ENCODE measurements around the gene UBASH3A. TPM values are rescaled to one million over a fixed set of nuclear protein-coding genes. Genes with fewer than 3 reads are reported as not detected.

UBASH3A gene
- total and polyA plus RNA-seq, 2 donors = 14.9 to 26.7 TPM

- no peaks in the 10 kb centered on the region for H3K27me3 ChIP-seq (ENCODE audit: control insufficient read depth in 2 of 2, insufficient read depth in 1 of 2, low read length in 1 of 2)
- WGBS = 95% methylated on average over 5 of the region's 5 CpGs
- no peaks in the 10 kb centered on the region for H3K36me3 ChIP-seq (ENCODE audit: control insufficient read depth in 2 of 2, insufficient read depth in 2 of 2, low read length in 1 of 2)
- no peak overlapping the region for H3K27ac ChIP-seq (ENCODE audit: low read depth in 1 of 2, low read length in 1 of 2)
- H3K4me3 ChIP-seq (ENCODE audit: low read length in 2 of 2) = no peak overlapping the region
- no peak for DNase-seq (ENCODE audit: low read depth in 6 of 9, low spot score in 9 of 9)
- no peaks in the 10 kb centered on the region for H3K9me3 ChIP-seq (ENCODE audit: control insufficient read depth in 2 of 2, insufficient read depth in 1 of 2, low read length in 1 of 2)
- peaks cover 26 to 68% of the 10 kb centered on the region in 2 donors for H3K4me1 ChIP-seq (ENCODE audit: control insufficient read depth in 2 of 2, insufficient read depth in 2 of 2, low read length in 2 of 2)
Observed at GRCh38 chr21:42391297-42391696, 12.4 kb upstream of the UBASH3A start.

- H3K27ac ChIP-seq (ENCODE audit: low read depth in 1 of 2, low read length in 1 of 2) = peak overlapping the region; percentile 62 to 75
- peaks cover 26 to 66% of the 10 kb centered on the region in 2 donors for H3K4me1 ChIP-seq (ENCODE audit: control insufficient read depth in 2 of 2, insufficient read depth in 2 of 2, low read length in 2 of 2)
- 73% methylated on average over 17 of the region's 17 CpGs for WGBS
- H3K36me3 ChIP-seq (ENCODE audit: control insufficient read depth in 2 of 2, insufficient read depth in 2 of 2, low read length in 1 of 2) = no peaks in the 10 kb centered on the region
- no peaks in the 10 kb centered on the region for H3K9me3 ChIP-seq (ENCODE audit: control insufficient read depth in 2 of 2, insufficient read depth in 1 of 2, low read length in 1 of 2)
- no peaks in the 10 kb centered on the region for H3K27me3 ChIP-seq (ENCODE audit: control insufficient read depth in 2 of 2, insufficient read depth in 1 of 2, low read length in 1 of 2)
- no peak overlapping the region for H3K4me3 ChIP-seq (ENCODE audit: low read length in 2 of 2)
- peak in 3 of 9 donors; percentile 48 to 75 (median 60) for DNase-seq (ENCODE audit: low read depth in 6 of 9, low spot score in 9 of 9)
Observed at GRCh38 chr21:42392731-42393442, 10.8 kb upstream of the UBASH3A start.

- Histone ChIP-seq H3K4me3 (ENCODE audit: low read length in 2 of 2) (no peak overlapping the region), H3K27ac (ENCODE audit: low read depth in 1 of 2, low read length in 1 of 2) (peak overlapping the region; percentile 59 to 62), H3K36me3 (ENCODE audit: control insufficient read depth in 2 of 2, insufficient read depth in 2 of 2, low read length in 1 of 2) (no peaks in the 10 kb centered on the region), H3K9me3 (ENCODE audit: control insufficient read depth in 2 of 2, insufficient read depth in 1 of 2, low read length in 1 of 2) (no peaks in the 10 kb centered on the region), H3K27me3 (ENCODE audit: control insufficient read depth in 2 of 2, insufficient read depth in 1 of 2, low read length in 1 of 2) (no peaks in the 10 kb centered on the region), H3K4me1 (ENCODE audit: control insufficient read depth in 2 of 2, insufficient read depth in 2 of 2, low read length in 2 of 2) (peaks cover 32 to 66% of the 10 kb centered on the region in 2 donors)
- DNase-seq (ENCODE audit: low read depth in 6 of 9, low spot score in 9 of 9) = no peak
- 60% methylated on average over 8 of the region's 8 CpGs for WGBS
Observed at GRCh38 chr21:42393443-42393950, 10.2 kb upstream of the UBASH3A start.

- H3K4me1 ChIP-seq (ENCODE audit: control insufficient read depth in 2 of 2, insufficient read depth in 2 of 2, low read length in 2 of 2) = peaks cover 25 to 55% of the 10 kb centered on the region in 2 donors
- H3K36me3 ChIP-seq (ENCODE audit: control insufficient read depth in 2 of 2, insufficient read depth in 2 of 2, low read length in 1 of 2) = no peaks in the 10 kb centered on the region
- no peaks in the 10 kb centered on the region for H3K9me3 ChIP-seq (ENCODE audit: control insufficient read depth in 2 of 2, insufficient read depth in 1 of 2, low read length in 1 of 2)
- H3K27me3 ChIP-seq (ENCODE audit: control insufficient read depth in 2 of 2, insufficient read depth in 1 of 2, low read length in 1 of 2) = no peaks in the 10 kb centered on the region
- WGBS = 97% methylated on average over 11 of the region's 11 CpGs
- H3K27ac ChIP-seq (ENCODE audit: low read depth in 1 of 2, low read length in 1 of 2) = no peak overlapping the region
- DNase-seq (ENCODE audit: low read depth in 6 of 9, low spot score in 9 of 9) = no peak
- no peak overlapping the region for H3K4me3 ChIP-seq (ENCODE audit: low read length in 2 of 2)
Observed at GRCh38 chr21:42395302-42395701, 8.4 kb upstream of the UBASH3A start.

GRCh38 chr21:42395905-42396651 is 7.6 kb upstream of the UBASH3A start, which contains the start of gene TMPRSS3:
TSS of gene TMPRSS3 (minus strand) at chr21:42396052. CDS start at chr21:42395417, 635 bp downstream.
- H3K27me3 ChIP-seq (ENCODE audit: control insufficient read depth in 2 of 2, insufficient read depth in 1 of 2, low read length in 1 of 2) = no peaks in the 10 kb centered on the region
- H3K9me3 ChIP-seq (ENCODE audit: control insufficient read depth in 2 of 2, insufficient read depth in 1 of 2, low read length in 1 of 2) = no peaks in the 10 kb centered on the region
- no peak for DNase-seq (ENCODE audit: low read depth in 6 of 9, low spot score in 9 of 9)
- no peaks in the 10 kb centered on the region for H3K36me3 ChIP-seq (ENCODE audit: control insufficient read depth in 2 of 2, insufficient read depth in 2 of 2, low read length in 1 of 2)
- H3K4me1 ChIP-seq (ENCODE audit: control insufficient read depth in 2 of 2, insufficient read depth in 2 of 2, low read length in 2 of 2) = peaks cover 25 to 48% of the 10 kb centered on the region in 2 donors
- H3K27ac ChIP-seq (ENCODE audit: low read depth in 1 of 2, low read length in 1 of 2) = no peak within 1 kb of the TSS
- H3K4me3 ChIP-seq (ENCODE audit: low read length in 2 of 2) = no peak within 1 kb of the TSS
- 97% methylated on average over 17 of the region's 17 CpGs for WGBS

- 94% methylated on average over 19 of the region's 19 CpGs for WGBS
- Histone ChIP-seq H3K4me1 (ENCODE audit: control insufficient read depth in 2 of 2, insufficient read depth in 2 of 2, low read length in 2 of 2) (peaks cover 23 to 39% of the 10 kb centered on the region in 2 donors), H3K36me3 (ENCODE audit: control insufficient read depth in 2 of 2, insufficient read depth in 2 of 2, low read length in 1 of 2) (no peaks in the 10 kb centered on the region), H3K27me3 (ENCODE audit: control insufficient read depth in 2 of 2, insufficient read depth in 1 of 2, low read length in 1 of 2) (no peaks in the 10 kb centered on the region), H3K9me3 (ENCODE audit: control insufficient read depth in 2 of 2, insufficient read depth in 1 of 2, low read length in 1 of 2) (peaks cover 0 to 3% of the 10 kb centered on the region in 2 donors), H3K27ac (ENCODE audit: low read depth in 1 of 2, low read length in 1 of 2) (no peak overlapping the region), H3K4me3 (ENCODE audit: low read length in 2 of 2) (no peak overlapping the region)
- no peak for DNase-seq (ENCODE audit: low read depth in 6 of 9, low spot score in 9 of 9)
Observed at GRCh38 chr21:42396799-42397745, 6.6 kb upstream of the UBASH3A start.

- DNase-seq (ENCODE audit: low read depth in 6 of 9, low spot score in 9 of 9) = no peak
- Histone ChIP-seq H3K27me3 (ENCODE audit: control insufficient read depth in 2 of 2, insufficient read depth in 1 of 2, low read length in 1 of 2) (no peaks in the 10 kb centered on the region), H3K27ac (ENCODE audit: low read depth in 1 of 2, low read length in 1 of 2) (no peak overlapping the region), H3K9me3 (ENCODE audit: control insufficient read depth in 2 of 2, insufficient read depth in 1 of 2, low read length in 1 of 2) (peaks cover 0 to 3% of the 10 kb centered on the region in 2 donors), H3K4me1 (ENCODE audit: control insufficient read depth in 2 of 2, insufficient read depth in 2 of 2, low read length in 2 of 2) (peaks cover 19 to 39% of the 10 kb centered on the region in 2 donors), H3K36me3 (ENCODE audit: control insufficient read depth in 2 of 2, insufficient read depth in 2 of 2, low read length in 1 of 2) (no peaks in the 10 kb centered on the region), H3K4me3 (ENCODE audit: low read length in 2 of 2) (no peak overlapping the region)
- WGBS = 86% methylated on average over 14 of the region's 14 CpGs
Observed at GRCh38 chr21:42397746-42398394, 5.8 kb upstream of the UBASH3A start.

GRCh38 chr21:42398436-42399028 is 5.2 kb upstream of the UBASH3A start:
- DNase-seq (ENCODE audit: low read depth in 6 of 9, low spot score in 9 of 9) = no peak

More at GRCh38 chr21:42398436-42399028, 5.2 kb upstream of the UBASH3A start:
- H3K36me3 ChIP-seq (ENCODE audit: control insufficient read depth in 2 of 2, insufficient read depth in 2 of 2, low read length in 1 of 2) = no peaks in the 10 kb centered on the region
- H3K4me3 ChIP-seq (ENCODE audit: low read length in 2 of 2) = no peak overlapping the region
- peaks cover 0 to 3% of the 10 kb centered on the region in 2 donors for H3K9me3 ChIP-seq (ENCODE audit: control insufficient read depth in 2 of 2, insufficient read depth in 1 of 2, low read length in 1 of 2)
- H3K4me1 ChIP-seq (ENCODE audit: control insufficient read depth in 2 of 2, insufficient read depth in 2 of 2, low read length in 2 of 2) = peaks cover 19 to 40% of the 10 kb centered on the region in 2 donors
- no peak overlapping the region for H3K27ac ChIP-seq (ENCODE audit: low read depth in 1 of 2, low read length in 1 of 2)
- 94% methylated on average over 12 of the region's 12 CpGs for WGBS
- no peaks in the 10 kb centered on the region for H3K27me3 ChIP-seq (ENCODE audit: control insufficient read depth in 2 of 2, insufficient read depth in 1 of 2, low read length in 1 of 2)
